ENCODE data around the gene OR6K6.

Gene OR6K6, protein sequence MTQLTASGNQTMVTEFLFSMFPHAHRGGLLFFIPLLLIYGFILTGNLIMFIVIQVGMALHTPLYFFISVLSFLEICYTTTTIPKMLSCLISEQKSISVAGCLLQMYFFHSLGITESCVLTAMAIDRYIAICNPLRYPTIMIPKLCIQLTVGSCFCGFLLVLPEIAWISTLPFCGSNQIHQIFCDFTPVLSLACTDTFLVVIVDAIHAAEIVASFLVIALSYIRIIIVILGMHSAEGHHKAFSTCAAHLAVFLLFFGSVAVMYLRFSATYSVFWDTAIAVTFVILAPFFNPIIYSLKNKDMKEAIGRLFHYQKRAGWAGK

DNA sequence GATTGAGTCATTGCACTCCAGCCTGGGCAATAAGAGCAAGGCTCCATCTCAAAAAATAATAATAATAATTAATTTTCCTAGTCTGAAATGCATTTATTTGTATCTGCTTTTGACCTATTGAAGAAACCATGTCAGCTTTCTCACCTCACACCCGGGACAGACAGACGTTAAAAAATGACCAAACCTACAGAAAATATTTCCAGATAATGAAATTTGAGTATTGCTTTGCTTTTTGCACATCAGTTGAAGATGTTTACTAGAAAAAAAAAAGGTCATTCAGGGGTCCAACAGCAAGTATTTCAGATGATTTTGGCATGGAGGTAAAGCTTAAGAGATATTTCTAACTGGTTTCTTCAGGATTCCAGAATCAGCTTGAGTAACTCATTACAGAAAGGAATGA lies at the start of gene OR6K6:
TSS of gene OR6K6 (plus strand) at position 301 of the 400 bp plus-strand sequence. CDS start 168 bp downstream, outside the sequence.
- DNase-seq (ENCODE audit: low read depth, low spot score), result no peak

DNA sequence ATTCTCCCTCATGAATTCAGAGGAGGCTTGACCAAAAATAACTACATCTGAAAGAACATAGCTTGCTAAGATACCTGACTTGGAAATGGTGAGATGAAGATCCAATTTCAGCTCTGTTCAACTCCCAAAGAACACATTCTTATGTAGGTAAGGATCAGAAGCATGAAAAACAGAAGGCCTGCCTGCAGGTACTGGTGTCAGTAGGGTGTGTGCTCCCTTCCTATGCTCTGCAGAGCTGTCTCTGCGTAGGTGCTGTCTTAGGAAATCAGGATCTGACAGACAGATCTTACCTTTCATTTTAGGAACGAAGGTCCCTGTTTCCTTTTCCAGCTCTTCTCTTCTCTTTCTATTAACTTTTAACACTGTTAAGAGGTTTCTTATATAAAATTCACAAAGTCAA lies 48.4 kb upstream of the OR6K6 start:
- no peak for DNase-seq (ENCODE audit: low read depth, low spot score)

DNA sequence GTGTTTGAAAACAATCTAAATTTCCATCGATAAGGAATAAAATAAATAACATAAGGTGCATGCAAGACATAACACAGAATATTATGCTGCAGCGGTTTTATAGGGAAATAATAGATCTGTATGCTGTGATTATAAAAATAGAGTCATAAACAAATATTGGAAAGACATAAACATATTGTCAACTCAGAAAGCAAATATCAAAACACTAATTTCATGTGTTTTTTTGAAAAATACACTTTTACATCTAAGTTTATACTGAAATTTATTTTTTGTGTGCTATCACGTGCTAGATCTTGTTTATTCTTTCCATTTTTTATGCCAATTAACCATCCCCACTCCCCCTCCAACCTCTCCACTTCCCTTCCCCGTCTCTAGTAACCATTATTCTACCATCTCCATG lies 43.4 kb upstream of the OR6K6 start:
- no peak for DNase-seq (ENCODE audit: low read depth, low spot score)

DNA sequence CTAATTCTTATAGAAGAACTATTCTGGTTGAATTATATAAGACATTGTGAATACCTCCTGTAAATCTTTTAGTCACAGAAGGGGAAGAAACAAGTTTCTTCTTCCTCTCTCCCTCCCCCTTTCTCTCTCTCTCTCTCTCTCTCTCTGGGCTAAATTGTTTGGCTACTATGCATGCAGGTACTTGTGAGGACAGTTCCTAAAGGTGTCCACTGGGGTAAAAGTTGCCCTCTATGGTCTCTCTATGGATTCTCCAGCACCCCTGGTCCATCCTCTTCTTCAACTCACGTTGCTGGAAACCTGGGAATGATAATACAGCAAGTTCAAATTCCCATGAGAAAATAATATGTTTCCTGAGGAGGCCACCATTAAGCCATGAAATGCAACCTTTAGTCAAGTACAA lies 39.8 kb upstream of the OR6K6 start:
- no peak for DNase-seq (ENCODE audit: low read depth, low spot score)

DNA sequence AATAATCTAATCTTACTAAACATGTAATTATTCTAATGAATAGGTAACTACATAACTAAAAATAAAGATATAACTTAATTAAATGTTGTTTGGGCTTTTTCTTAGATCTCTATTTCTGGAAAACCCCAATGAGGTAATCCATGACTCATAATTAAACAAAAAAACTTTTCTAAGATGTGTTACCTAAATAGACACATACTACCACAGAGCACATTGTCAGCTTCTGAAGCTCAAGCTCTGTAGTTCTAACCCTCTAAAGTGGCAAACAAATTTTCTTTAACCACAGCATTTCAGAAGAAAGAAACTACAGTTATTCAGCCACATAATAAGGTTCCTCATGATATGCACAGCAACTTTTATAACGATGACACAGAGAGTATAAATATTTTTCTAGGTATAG lies 38.2 kb upstream of the OR6K6 start:
- DNase-seq (ENCODE audit: low read depth, low spot score), result no peak

DNA sequence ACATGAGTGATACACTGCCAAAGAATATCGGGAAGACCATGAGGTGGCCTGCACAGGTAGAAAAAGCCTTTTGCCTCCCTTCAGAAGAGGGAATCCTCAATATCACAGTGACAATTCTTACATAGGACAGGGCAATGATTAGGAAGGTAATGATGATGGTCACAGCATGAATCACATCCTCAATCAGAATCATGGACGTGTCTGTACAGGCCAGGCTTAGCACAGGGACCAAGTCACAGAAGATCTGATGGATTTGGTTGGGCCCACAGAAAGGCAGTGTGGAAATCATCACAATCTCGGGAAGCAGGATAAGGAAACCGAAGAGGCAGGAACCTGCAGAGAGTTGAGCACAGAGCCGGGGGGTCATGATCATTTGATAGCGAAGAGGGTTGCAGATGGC lies 37.2 kb upstream of the OR6K6 start:
- no peak for DNase-seq (ENCODE audit: low read depth, low spot score)

DNA sequence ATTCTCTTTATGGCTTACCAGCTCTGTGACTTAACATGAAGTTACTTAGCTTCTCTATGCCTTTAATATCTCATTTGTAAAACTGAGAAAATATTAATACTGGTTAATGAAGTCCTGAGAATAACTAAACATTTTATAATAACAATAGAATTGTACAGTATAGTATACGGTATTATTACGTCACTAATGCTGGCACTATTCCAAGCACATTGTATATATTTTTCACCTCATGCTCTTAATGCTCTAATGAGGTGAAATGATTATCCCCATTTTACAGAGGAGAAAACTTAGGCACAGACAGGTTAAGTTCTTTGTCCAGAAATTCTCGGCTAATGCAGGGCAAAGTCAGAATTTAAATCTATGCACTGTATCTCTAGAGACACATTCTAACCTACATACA lies 34.9 kb upstream of the OR6K6 start:
- DNase-seq (ENCODE audit: low read depth, low spot score), result no peak

DNA sequence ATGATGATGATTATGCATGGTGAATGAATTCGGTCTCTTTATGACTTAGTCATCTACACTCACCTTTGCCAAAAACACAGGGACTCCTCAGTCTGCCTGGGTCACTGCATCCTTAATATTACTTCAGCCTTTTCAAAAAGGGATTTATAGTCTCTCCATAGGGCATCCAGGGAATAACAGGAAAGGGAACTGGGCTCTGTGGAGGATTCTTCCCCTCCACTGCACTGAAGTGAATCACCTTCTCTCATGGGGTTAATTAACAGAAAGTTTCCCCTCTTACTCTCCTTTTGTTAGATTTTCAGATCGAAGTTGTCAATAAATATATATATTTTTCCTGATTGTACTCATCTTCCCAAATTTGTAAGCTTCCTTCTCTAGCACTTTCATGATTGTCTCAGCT lies 33.9 kb upstream of the OR6K6 start, which contains the start of gene OR6K3:
TSS of gene OR6K3 (minus strand) at position 101 of the 400 bp plus-strand sequence. CDS start 2,605 bp downstream, outside the sequence.
- no peak for DNase-seq (ENCODE audit: low read depth, low spot score)

DNA sequence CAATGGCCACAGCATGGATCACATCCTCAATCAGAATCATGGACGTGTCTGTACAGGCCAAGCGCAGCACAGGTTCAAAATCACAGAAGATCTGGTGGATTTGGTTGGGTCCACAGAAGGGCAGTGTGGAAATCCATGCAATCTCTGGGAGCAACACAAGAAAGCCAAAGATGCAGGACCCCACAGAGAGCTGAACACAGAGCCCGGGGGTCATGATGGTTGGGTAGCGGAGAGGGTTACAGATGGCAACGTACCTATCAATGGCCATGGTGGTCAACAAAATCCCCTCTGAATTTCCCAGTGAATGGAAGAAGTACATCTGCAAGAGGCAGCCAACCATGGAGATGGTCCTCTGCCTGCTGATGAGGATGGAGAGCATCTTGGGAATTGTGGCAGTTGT lies 30.1 kb upstream of the OR6K6 start:
- DNase-seq (ENCODE audit: low read depth, low spot score), result no peak

DNA sequence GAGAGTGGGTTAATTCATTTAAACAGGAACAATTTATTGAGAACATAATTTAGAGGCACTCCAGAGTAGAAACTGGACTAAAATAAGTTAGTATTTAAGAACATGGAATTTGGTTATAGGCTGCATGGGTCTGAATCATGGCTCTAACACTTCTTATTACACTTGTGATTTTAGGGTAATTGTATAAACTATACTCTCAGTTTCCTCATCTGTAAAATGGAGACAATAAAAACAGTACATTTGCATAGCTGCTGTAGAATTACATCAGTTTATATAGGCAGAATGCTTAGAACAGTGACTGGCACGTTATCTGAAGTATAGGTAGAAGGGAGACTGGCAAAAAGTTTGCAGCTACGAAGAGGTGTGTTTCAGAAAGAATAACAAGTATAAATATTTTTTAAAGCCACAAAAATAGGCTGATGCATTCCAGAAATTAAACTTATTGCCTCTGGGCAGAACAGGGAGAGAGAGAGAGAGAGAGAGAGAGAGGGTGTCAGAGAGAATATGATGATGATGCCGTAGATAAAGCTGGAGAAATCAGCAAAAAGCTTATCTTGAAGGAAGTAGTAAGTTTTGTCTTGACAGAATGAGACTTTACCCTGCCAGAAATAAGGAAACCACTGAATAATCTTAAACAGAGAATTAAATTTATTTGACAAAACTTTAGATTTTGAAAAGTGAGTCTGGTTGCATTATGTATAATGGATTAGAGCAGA lies 25.9 kb upstream of the OR6K6 start:
- DNase-seq (ENCODE audit: low read depth, low spot score), result no peak

DNA sequence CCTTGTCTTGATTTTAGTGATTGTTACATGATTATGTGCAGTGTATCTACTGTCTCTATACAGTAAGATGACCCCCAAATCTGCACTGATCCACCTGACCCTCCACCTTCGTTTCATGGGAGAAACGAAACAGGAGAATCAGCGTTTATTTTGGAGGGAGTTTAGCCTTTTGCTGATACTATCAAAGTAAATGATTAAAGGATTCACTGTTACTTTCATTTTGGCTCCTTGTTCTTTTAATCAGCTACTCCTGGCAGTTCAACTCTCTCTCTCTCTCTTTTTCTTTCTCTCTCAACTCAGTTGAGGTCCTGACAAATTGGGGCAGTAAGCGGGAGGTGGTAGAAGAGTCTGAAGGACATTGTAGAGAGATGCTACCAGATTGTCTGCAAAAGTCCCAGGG lies 24.1 kb upstream of the OR6K6 start:
- no peak for DNase-seq (ENCODE audit: low read depth, low spot score)

DNA sequence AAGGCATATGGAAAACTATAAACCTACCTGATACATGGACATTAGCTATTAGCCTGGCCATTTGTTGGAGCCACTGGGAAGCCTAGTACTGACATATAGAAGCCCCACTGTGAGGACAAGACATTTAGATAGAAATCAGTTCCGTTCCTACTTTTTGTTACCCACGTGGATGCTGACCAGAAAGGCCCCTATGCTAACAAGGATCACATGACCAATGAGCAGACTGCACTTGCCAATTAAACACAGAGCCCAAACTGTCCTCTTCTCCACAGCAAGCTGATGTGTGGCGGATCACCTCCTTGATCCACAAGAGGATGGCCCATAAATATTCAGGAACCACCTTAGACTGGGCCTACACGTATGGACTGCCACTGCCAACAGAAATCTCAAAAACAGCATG lies 22.8 kb upstream of the OR6K6 start:
- no peak for DNase-seq (ENCODE audit: low read depth, low spot score)

DNA sequence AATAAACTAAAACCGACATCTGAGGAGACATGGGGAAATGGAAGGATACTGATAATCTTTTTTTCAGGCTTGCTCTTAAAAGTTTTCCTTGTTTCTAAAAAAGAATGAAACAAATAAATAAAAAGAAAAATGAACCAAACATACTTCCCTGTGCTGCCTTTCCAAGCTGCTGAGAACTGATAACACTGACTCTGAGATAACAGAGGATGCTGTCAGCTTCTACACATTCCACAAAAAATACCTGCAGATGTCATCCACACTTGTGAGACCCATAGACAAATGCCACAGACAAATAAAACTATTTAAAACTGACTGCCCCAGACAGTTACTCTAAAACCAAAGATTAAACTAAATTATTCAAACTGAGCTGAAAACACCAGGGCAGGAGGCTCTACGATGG lies 22.0 kb upstream of the OR6K6 start:
- DNase-seq (ENCODE audit: low read depth, low spot score), result no peak

DNA sequence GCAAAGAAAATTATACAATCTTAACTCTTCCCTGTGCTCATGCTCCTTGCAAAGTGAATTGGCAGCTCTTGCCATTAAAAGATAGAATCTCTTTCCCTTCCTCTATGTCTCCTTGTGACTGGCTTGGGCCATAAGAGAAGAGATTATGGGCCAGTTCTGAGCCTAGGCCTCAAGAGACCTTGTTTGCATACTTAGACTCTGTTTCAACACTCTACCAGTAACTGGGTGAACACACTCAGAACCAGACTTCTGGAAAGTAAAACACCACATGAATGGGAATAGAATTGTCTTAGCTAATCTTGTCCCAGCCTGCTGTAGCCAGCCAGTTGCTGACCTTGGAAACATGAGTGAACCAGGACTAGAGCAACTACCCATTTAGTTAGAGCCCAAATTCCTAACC lies 18.7 kb upstream of the OR6K6 start:
- no peak for DNase-seq (ENCODE audit: low read depth, low spot score)

DNA sequence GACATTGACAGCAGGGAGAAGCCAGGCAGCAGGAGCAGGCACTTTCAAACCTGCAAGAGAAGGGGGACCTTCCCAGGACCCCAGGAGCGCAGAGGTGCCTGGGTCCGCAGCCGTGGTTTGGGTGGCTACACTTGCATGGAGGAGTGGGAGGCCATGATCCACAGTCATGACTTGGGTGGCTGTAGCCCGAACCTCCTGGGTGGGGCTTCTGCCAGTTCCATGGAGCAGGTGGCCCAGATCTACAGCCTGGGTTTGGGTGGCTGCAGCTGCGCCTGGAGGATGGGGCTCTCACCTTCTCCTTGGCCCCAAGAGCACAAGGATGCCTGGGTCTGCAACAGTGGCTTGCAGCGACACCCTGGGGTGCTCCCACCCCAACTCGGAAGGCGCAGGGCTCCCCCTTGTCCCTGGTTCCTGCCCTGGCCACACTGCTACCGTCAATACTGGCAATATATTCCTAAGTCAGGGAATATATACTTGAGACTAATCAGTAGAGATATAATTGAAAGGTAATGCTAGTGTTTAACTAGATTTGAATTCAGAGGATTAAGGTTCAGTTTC lies 2.3 kb upstream of the OR6K6 start:
- DNase-seq (ENCODE audit: low read depth, low spot score), result no peak

DNA sequence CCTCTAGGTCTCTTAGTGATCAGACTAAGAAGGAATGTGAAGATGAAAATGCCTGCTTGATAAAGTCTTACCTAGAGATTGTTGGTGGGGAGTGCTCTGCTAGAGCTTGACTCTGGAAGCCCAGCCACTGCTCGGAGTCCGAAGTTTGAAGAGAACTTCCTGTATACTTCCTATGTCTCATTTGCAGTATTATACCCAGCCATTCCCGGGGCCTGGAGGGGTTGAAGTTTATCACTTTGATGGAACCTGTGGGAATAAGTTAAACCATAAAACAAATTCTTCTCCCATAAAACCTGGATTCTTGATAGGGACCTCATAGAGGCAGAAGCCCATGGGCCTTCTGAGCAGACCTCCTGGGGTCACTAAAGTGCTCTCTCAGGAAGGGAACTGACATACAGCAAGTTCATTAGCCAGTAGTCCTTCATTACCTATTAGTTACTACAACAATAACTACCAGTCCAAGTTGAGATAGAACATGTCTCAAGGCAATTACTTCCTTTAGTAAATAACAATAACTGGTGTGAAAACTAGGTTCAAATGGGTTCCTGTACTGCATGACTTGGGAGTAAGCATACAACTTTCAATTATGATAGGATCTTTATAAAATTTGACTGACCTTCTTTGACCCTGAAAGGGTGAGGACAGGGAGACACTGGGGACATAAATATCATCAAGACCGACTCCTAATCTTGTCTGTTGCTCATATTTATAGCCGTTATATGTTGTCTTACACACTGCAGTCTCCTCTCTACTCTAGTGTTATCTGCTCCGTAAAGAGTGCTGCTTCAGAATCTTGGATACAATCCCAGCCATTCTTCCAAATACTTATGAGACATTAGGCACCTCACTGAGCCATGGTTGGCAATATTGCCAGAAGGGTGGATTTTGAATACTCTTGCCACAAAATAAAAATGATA lies 17.7 kb downstream of the OR6K6 start, which contains the start of gene OR6N1:
TSS of gene OR6N1 (minus strand) at position 246 of the 917 bp plus-strand sequence. CDS start 5,513 bp downstream, outside the sequence.
- no peak for DNase-seq (ENCODE audit: low read depth, low spot score)

DNA sequence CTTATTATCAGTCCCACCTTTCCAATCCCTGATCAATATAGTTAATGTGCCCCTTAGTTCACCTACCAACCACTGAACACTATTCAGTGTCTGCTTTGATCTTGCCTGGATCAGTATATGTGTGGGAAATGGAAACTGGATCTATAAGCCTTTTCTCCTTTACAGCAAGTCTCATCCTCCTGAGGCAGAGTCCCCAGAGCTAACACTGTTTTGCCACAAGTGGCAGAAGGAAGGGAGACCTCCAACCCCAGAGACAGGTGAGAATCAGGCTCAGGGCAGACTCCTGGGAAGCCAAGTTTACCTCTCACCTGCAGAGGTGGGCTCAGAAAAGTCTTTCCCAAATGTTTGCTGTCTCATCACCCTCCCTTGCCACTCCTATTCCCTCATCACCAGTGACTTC lies 26.6 kb downstream of the OR6K6 start, which contains the start of gene OR6N2:
TSS of gene OR6N2 (minus strand) at position 101 of the 400 bp plus-strand sequence. CDS start 3,569 bp downstream, outside the sequence.
- no peak for DNase-seq (ENCODE audit: low read depth, low spot score)

DNA sequence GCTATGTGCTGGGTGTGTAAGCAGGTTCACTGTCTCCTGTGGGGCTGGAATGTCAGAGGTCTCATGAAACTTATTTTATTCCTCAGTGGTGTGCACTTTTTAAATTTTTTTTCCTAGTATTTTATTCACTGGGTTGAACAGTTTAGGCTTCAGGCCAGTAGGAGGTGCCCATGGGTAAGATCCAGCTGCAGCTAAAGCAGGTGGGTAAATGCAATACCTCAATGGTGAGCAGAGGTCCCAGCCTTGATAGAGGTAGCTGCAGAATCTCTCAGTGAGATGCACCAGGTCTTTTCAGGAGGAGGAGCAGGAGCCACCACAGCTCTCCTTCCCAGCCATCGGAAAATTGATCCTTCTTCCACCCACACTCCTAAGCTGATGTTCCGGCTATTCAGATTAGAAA lies 39.1 kb downstream of the OR6K6 start:
- no peak for DNase-seq (ENCODE audit: low read depth, low spot score)

DNA sequence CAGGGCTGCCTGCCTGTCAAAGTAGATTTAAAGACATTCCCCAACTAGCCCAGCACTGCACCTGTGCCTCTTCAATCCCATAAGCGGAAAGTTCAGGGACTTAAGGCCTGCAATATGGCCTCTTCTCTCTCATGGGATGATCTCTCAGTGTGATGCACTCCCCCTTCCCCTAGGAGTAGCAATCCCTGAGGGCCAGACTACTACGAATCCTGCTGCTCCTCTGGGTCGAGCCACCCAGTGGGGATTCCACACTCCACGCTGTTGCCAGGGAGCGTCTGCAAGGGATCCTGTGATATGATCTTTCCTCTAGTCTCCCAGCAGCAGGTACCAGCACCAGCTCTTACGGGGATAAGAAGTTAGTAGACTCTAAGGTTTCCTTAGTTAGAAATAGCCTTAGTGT lies 39.7 kb downstream of the OR6K6 start:
- no peak for DNase-seq (ENCODE audit: low read depth, low spot score)

DNA sequence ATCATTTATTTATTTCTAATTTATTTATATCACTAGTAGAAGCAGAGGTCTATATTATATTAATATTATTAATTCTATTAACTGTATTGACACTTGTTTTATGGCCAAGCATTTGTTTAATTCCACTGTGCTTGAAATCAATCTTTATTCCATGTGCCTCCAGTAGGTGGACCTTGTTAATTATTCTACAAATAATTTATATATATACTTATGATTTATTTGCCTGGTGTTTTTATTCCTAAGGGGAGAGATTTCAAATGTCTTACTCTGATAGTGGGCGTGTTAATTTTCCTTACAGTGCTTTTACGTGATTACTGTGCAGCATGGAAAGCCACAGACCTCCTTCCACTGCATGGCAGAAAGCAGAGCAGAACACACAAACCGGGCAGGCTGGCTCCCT lies 44.0 kb downstream of the OR6K6 start:
- DNase-seq (ENCODE audit: low read depth, low spot score), result no peak

DNA sequence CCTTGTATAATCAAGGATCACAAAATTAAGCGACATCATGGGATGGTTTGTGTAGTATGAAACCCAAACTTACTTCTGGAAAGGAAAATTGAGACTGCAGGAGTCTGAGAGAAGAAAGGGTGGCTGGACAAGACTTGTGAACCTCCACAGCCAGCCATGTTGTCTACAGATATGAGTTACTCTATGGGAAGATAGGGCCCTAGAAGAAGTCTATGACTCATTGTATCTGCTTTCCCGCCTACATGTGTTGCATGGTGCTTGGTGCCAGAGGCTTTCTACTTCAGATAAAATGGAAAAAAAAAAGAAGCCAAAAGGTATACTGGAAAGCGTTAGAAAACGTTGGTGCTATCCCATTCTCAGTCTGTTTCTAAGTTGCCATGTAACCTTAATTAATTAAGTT lies 45.2 kb downstream of the OR6K6 start:
- DNase-seq (ENCODE audit: low read depth, low spot score), result no peak

DNA sequence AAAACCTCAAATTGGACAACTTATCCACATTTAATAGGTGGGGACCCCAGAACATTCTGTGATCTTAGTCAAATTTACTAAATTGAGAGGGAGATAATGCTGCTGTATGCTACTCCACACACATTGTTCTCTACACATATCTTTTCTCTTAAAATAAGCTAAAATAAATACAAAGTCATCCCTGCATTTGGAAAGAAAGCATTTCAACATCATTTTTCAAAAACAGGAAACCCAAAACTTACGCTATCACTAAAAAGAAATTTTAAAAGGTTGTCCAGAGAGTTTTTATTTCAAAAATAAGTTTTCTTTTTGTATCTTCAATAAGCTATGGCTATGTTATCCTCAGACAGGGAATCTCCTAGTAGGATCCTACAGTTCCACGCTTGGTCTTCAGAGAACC lies 46.0 kb downstream of the OR6K6 start:
- no peak for DNase-seq (ENCODE audit: low read depth, low spot score)

All from activated naive CD8-positive, alpha-beta T cell treated with anti-CD3 and anti-CD28 coated beads, Interleukin-2, amount 50 U/mL, for 16 hours (primary cell).